Measurements from ENCODE around the gene AANAT.

The AANAT gene

GRCh38 chr17:76449126-76449525 is 18.3 kb upstream of the AANAT start:
- Mint-ChIP-seq H3K9me3 (no peaks in the 10 kb centered on the region), H3K27me3 (no peaks in the 10 kb centered on the region), H3K27ac (no peak overlapping the region), H3K36me3 (peaks cover 2% of the 10 kb centered on the region), H3K4me1 (peaks cover 46% of the 10 kb centered on the region), H3K4me3 (no peak overlapping the region)
- ATAC-seq (ENCODE audit: low read depth): no peak
- no peak for DNase-seq (ENCODE audit: low spot score in 2 of 2)

- Mint-ChIP-seq H3K36me3 (peaks cover 2% of the 10 kb centered on the region), H3K27ac (peak overlapping the region; percentile 38), H3K27me3 (no peaks in the 10 kb centered on the region), H3K4me3 (peak overlapping the region; percentile 87), H3K4me1 (peaks cover 26% of the 10 kb centered on the region), H3K9me3 (no peaks in the 10 kb centered on the region)
- DNase-seq (ENCODE audit: low spot score in 2 of 2): no peak
- no peak for ATAC-seq (ENCODE audit: low read depth)
Observed at GRCh38 chr17:76451506-76451905, 15.9 kb upstream of the AANAT start.

GRCh38 chr17:76452127-76452659 is 15.2 kb upstream of the AANAT start:
- no peak overlapping the region for H3K27ac Mint-ChIP-seq
- peak overlapping the region; percentile 87 for H3K4me3 Mint-ChIP-seq
- peaks cover 26% of the 10 kb centered on the region for H3K4me1 Mint-ChIP-seq
- ATAC-seq (ENCODE audit: low read depth): peak; percentile 4
- peak in 1 of 2 donors; percentile 42 for DNase-seq (ENCODE audit: low spot score in 2 of 2)
- no peaks in the 10 kb centered on the region for H3K27me3 Mint-ChIP-seq
- no peaks in the 10 kb centered on the region for H3K9me3 Mint-ChIP-seq
- peaks cover 2% of the 10 kb centered on the region for H3K36me3 Mint-ChIP-seq

- Mint-ChIP-seq H3K27ac (peak within 1 kb of the TSS; percentile 87), H3K4me3 (peak within 1 kb of the TSS; percentile 87), H3K27me3 (no peaks in the 10 kb centered on the region), H3K36me3 (no peaks in the 10 kb centered on the region), H3K4me1 (peaks cover 23% of the 10 kb centered on the region), H3K9me3 (no peaks in the 10 kb centered on the region)
- ATAC-seq (ENCODE audit: low read depth) (peak; percentile 95), DNase-seq (ENCODE audit: low spot score in 2 of 2) (peak; percentile 95 to 97)
Observed at GRCh38 chr17:76452660-76453430, 14.6 kb upstream of the AANAT start, which contains the start of gene UBE2O. UBE2O (minus strand) TSS chr17:76453152; CDS start chr17:76453141, 11 bp downstream.

- no peaks in the 10 kb centered on the region for H3K9me3 Mint-ChIP-seq
Observed at GRCh38 chr17:76453431-76453743, 14.0 kb upstream of the AANAT start.

GRCh38 chr17:76458580-76459490 is 8.6 kb upstream of the AANAT start:
- DNase-seq (ENCODE audit: low spot score in 2 of 2) (no peak), ATAC-seq (ENCODE audit: low read depth) (peak; percentile 85)
- Mint-ChIP-seq H3K27me3 (peaks cover 1% of the 10 kb centered on the region), H3K27ac (no peak overlapping the region), H3K4me1 (no peaks in the 10 kb centered on the region), H3K4me3 (no peak overlapping the region), H3K36me3 (no peaks in the 10 kb centered on the region), H3K9me3 (no peaks in the 10 kb centered on the region)

More at GRCh38 chr17:76453431-76453743, 14.0 kb upstream of the AANAT start:
- Mint-ChIP-seq H3K4me3 (peak overlapping the region; percentile 75), H3K36me3 (no peaks in the 10 kb centered on the region), H3K4me1 (peaks cover 20% of the 10 kb centered on the region), H3K27me3 (no peaks in the 10 kb centered on the region), H3K27ac (peak overlapping the region; percentile 87)
- no peak for DNase-seq (ENCODE audit: low spot score in 2 of 2)
- ATAC-seq (ENCODE audit: low read depth): no peak

GRCh38 chr17:76459674-76460073 is 7.7 kb upstream of the AANAT start:
- Mint-ChIP-seq H3K27ac (no peak overlapping the region), H3K27me3 (peaks cover 1% of the 10 kb centered on the region), H3K4me3 (no peak overlapping the region), H3K36me3 (no peaks in the 10 kb centered on the region), H3K9me3 (no peaks in the 10 kb centered on the region), H3K4me1 (no peaks in the 10 kb centered on the region)
- ATAC-seq (ENCODE audit: low read depth): no peak
- DNase-seq (ENCODE audit: low spot score in 2 of 2): no peak

- no peaks in the 10 kb centered on the region for H3K9me3 Mint-ChIP-seq
- H3K4me1 Mint-ChIP-seq: peaks cover 15% of the 10 kb centered on the region
- DNase-seq (ENCODE audit: low spot score in 2 of 2) (no peak), ATAC-seq (ENCODE audit: low read depth) (no peak)
- H3K4me3 Mint-ChIP-seq: no peak overlapping the region
- H3K27me3 Mint-ChIP-seq: peaks cover 1% of the 10 kb centered on the region
- no peak overlapping the region for H3K27ac Mint-ChIP-seq
- no peaks in the 10 kb centered on the region for H3K36me3 Mint-ChIP-seq
Observed at GRCh38 chr17:76461765-76462555, 5.4 kb upstream of the AANAT start.

GRCh38 chr17:76462556-76463290 is 4.7 kb upstream of the AANAT start:
- Mint-ChIP-seq H3K4me3 (no peak overlapping the region), H3K27ac (no peak overlapping the region), H3K4me1 (peaks cover 15% of the 10 kb centered on the region), H3K36me3 (no peaks in the 10 kb centered on the region), H3K9me3 (no peaks in the 10 kb centered on the region), H3K27me3 (peaks cover 1% of the 10 kb centered on the region)
- ATAC-seq (ENCODE audit: low read depth) (no peak), DNase-seq (ENCODE audit: low spot score in 2 of 2) (no peak)

GRCh38 chr17:76466775-76467130 is 650 bp upstream of the AANAT start:
- no peak for ATAC-seq (ENCODE audit: low read depth)

GRCh38 chr17:76467809-76468633 is 618 bp downstream of the AANAT start:
- Mint-ChIP-seq H3K4me1 (peaks cover 34% of the 10 kb centered on the region), H3K4me3 (no peak overlapping the region), H3K27ac (peak overlapping the region; percentile 35), H3K27me3 (peaks cover 1% of the 10 kb centered on the region), H3K9me3 (no peaks in the 10 kb centered on the region), H3K36me3 (peaks cover 12% of the 10 kb centered on the region)
- DNase-seq (ENCODE audit: low spot score in 2 of 2): no peak
- ATAC-seq (ENCODE audit: low read depth): peak; percentile 8

More at GRCh38 chr17:76466775-76467130, 650 bp upstream of the AANAT start:
- peak overlapping the region; percentile 55 for H3K27ac Mint-ChIP-seq
- no peaks in the 10 kb centered on the region for H3K9me3 Mint-ChIP-seq
- no peak overlapping the region for H3K4me3 Mint-ChIP-seq
- H3K4me1 Mint-ChIP-seq: peaks cover 31% of the 10 kb centered on the region
- H3K36me3 Mint-ChIP-seq: peaks cover 7% of the 10 kb centered on the region
- H3K27me3 Mint-ChIP-seq: peaks cover 1% of the 10 kb centered on the region
- DNase-seq (ENCODE audit: low spot score in 2 of 2): no peak

- no peak for ATAC-seq (ENCODE audit: low read depth)
- DNase-seq (ENCODE audit: low spot score in 2 of 2): no peak
- no peak overlapping the region for H3K4me3 Mint-ChIP-seq
- peaks cover 38% of the 10 kb centered on the region for H3K4me1 Mint-ChIP-seq
- H3K27me3 Mint-ChIP-seq: peaks cover under 1% of the 10 kb centered on the region
- H3K36me3 Mint-ChIP-seq: peaks cover 18% of the 10 kb centered on the region
- no peaks in the 10 kb centered on the region for H3K9me3 Mint-ChIP-seq
- no peak overlapping the region for H3K27ac Mint-ChIP-seq
Observed at GRCh38 chr17:76468634-76469010, 1.2 kb downstream of the AANAT start.

Data from memory B cell (primary cell).